Tibial artery (tissue), 4 donors: ENCODE data around the gene PCDH17.

Source experiments
- DNase-seq, 2 donors: peaks; one replicate each; pipeline ENCODE4 v3.0.0-alpha.2; 2019
- H3K27ac ChIP-seq, 2 donors: fragments of 200-600 bp; sonication (generic) in 1 of 2; 1 replicate in 1 of 2; 2 replicates in 1 of 2; pipeline ENCODE4 v1.5.1; 2018 to 2019; ENCODE audit warnings: mild to moderate bottlenecking in 1 of 2
- H3K27me3 ChIP-seq, 2 donors: fragments of 200-600 bp; sonication (generic) in 1 of 2; one replicate each; pipeline versions ENCODE4 v1.5.1 to v1.6.0; 2016 to 2019
- H3K36me3 ChIP-seq, 3 donors: fragments of 200-600 bp; sonication (generic) in 2 of 3; one replicate each; pipeline ENCODE4 v1.5.1; 2016 to 2019; ENCODE audit warnings: mild to moderate bottlenecking in 2 of 3
- H3K4me1 ChIP-seq, 4 donors: fragments of 200-600 bp; sonication (generic) in 2 of 4; 1 replicate in 3 of 4; 2 replicates in 1 of 4; pipeline ENCODE4 v1.5.1; 2016 to 2019
- H3K4me3 ChIP-seq, 2 donors: fragments of 200-600 bp; sonication (generic) in 1 of 2; 1 replicate in 1 of 2; 2 replicates in 1 of 2; pipeline ENCODE4 v1.5.1; 2018 to 2019; ENCODE audit warnings: mild to moderate bottlenecking in 2 of 2
- H3K9me3 ChIP-seq, 3 donors: fragments of 200-600 bp; sonication (generic) in 1 of 3; one replicate each; pipeline ENCODE4 v1.5.1; 2016 to 2019
- intact Hi-C: fragments of 100-400 bp; cut with DNase I; formaldehyde crosslinking; loops from one replicate; pipeline ENCODE4 v1.15.0; 2023; ENCODE audit warnings: low total_unique reads
- TF ChIP-seq, protein P1 (sequence below), 2 experiments: fragments of 200-600 bp in 1 of 2; fragments of 450-650 bp in 1 of 2; IDR thresholded peaks; one replicate each; pipeline ENCODE4 v1.5.1; 2017 to 2019; ENCODE audit warnings: antibody characterized with exemption in 2 of 2, mild to moderate bottlenecking in 1 of 2, moderate library complexity in 1 of 2

Gene PCDH17

DNA sequence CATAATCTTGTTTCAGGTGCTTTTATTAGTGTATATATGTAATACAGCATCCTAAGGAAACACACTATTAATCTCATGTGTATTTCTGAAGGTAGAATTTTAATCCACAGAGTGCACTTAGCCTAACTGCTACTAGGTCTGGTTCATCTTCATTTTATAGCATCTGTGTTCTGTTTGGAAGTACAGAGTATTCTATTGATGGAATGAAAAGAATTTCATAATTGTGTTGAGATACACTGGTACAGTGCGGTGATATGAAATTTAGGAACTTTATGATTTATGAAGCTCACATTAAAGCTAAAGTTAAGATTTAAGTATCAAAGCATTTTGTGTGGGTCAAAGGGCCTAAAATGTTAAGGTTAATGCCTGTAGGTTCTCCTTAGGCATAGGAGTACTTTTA, 6.0 kb downstream of the PCDH17 start:
- Histone ChIP-seq H3K27me3 (peaks cover 0 to 25% of the 10 kb centered on the region in 2 donors), H3K4me3 (no peak overlapping the region), H3K27ac (no peak overlapping the region), H3K9me3 (peaks cover 0 to 15% (median 0%) of the 10 kb centered on the region in 3 donors), H3K4me1 (peaks cover 0 to 9% (median 2%) of the 10 kb centered on the region in 4 donors), H3K36me3 (no peaks in the 10 kb centered on the region)
- intact Hi-C loops = no loop called here
- DNase-seq = no peak
- TF ChIP-seq, protein P1, sequence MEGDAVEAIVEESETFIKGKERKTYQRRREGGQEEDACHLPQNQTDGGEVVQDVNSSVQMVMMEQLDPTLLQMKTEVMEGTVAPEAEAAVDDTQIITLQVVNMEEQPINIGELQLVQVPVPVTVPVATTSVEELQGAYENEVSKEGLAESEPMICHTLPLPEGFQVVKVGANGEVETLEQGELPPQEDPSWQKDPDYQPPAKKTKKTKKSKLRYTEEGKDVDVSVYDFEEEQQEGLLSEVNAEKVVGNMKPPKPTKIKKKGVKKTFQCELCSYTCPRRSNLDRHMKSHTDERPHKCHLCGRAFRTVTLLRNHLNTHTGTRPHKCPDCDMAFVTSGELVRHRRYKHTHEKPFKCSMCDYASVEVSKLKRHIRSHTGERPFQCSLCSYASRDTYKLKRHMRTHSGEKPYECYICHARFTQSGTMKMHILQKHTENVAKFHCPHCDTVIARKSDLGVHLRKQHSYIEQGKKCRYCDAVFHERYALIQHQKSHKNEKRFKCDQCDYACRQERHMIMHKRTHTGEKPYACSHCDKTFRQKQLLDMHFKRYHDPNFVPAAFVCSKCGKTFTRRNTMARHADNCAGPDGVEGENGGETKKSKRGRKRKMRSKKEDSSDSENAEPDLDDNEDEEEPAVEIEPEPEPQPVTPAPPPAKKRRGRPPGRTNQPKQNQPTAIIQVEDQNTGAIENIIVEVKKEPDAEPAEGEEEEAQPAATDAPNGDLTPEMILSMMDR (IDR thresholded peaks at IDR 0.05) = no peak

DNA sequence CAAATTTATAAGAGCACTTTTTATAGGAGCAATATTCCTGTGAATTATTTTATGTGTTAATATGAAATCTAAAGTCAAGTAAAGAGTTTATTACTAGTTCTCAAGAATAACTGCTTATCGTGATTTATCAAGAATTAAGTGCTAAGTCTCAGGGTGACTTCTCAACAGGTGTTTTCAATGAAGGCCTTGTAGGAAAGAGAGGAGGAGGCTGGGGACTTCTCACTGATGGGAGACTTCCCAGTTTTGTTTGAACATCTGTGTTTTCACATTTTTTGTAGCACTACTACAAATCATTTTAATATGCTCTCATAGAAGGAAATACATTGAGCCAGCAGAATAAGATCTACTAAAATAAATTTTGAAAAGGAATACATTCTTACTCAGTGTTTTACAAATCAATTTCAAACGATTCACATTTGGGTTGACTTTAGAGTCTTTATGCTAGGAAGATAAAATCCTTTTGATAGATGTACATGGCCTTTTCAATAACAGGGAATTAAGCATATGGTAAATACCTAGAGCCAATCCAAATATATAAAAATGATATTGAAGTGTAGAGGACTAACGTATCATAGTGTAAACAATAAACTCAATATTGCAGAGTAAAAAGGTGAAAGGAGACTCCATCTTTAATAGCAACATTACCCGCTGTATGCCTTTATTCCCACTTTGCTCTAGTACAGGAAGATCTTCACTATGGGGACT, 6.8 kb downstream of the PCDH17 start:
- DNase-seq = no peak
- Histone ChIP-seq H3K36me3 (no peaks in the 10 kb centered on the region), H3K4me1 (peaks cover 0 to 8% (median 0%) of the 10 kb centered on the region in 4 donors), H3K4me3 (no peak overlapping the region), H3K27me3 (peaks cover 0 to 17% of the 10 kb centered on the region in 2 donors), H3K27ac (no peak overlapping the region), H3K9me3 (peaks cover 0 to 9% (median 0%) of the 10 kb centered on the region in 3 donors)
- TF ChIP-seq, protein P1 (IDR thresholded peaks at IDR 0.05) = no peak
- intact Hi-C loops = no loop called here

DNA sequence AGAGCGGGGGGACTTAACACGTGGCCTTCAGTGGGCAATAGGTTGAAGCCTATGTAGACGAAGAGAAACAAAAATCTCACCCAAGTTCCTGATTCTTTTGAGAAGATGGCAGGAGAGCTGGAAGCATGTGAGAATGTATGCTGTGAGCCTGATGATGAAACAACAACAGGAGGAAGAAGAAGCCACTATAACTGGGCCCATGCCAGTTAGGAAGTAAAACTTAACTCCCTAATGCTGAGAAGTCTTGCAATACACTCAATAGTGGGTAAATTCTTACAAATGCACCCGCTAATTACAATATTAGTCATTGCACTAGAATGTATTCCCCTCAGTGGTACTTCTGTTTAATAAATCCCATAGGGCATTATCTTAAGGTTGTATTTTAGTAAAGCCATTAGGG, 9.1 kb downstream of the PCDH17 start:
- no peak overlapping the region for H3K4me3 ChIP-seq
- TF ChIP-seq, protein P1 (IDR thresholded peaks at IDR 0.05) = no peak
- intact Hi-C loops = no loop called here

DNA sequence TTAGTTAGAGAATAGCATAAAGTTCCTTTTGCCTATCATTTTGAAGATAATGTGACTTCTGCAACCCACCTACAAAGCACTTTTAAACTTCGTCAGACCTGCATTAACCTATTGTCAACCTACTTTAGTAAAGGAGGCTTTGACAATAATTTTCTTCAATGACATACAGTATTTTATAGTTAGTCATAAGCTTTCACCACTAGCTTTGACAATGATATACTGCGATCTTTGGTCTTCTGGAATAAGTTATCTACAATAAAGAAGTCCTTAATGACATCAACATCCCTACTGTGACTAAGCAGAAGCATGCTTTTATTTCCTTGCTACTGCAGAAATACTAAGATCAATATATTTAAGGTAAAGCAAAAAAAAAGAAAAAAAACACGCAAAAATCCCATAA, 9.5 kb downstream of the PCDH17 start:
- H3K27me3 ChIP-seq = no peaks in the 10 kb centered on the region
- DNase-seq = no peak
- no peak overlapping the region for H3K27ac ChIP-seq
- intact Hi-C loops = no loop called here
- no peaks in the 10 kb centered on the region for H3K9me3 ChIP-seq
- no peak overlapping the region for H3K4me3 ChIP-seq
- no peaks in the 10 kb centered on the region for H3K4me1 ChIP-seq
- TF ChIP-seq, protein P1 (IDR thresholded peaks at IDR 0.05) = no peak
- no peaks in the 10 kb centered on the region for H3K36me3 ChIP-seq

More for the DNA sequence above, 9.1 kb downstream of the PCDH17 start:
- Histone ChIP-seq H3K9me3 (no peaks in the 10 kb centered on the region), H3K27me3 (no peaks in the 10 kb centered on the region), H3K4me1 (no peaks in the 10 kb centered on the region), H3K27ac (no peak overlapping the region), H3K36me3 (no peaks in the 10 kb centered on the region)
- no peak for DNase-seq

DNA sequence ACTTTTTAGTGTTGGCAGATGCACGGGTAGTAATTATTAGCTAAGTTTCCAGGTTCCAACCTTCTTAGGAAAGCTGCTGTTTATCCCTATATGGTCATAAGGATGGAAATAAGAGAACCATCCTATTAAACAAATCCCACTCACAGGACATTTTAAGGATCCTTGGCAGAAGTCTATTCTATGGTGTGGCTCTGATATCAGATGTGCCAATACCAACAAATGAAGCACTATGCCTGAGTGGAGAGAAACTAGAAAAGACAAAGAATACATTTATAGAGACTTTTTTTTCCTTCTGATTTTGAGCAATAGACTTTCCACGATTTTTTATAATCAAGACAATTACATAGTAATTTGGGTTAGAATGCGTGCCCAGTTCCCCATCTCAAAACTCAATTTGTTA, 12.6 kb downstream of the PCDH17 start:
- H3K4me1 ChIP-seq = no peaks in the 10 kb centered on the region
- no peaks in the 10 kb centered on the region for H3K27me3 ChIP-seq
- no peaks in the 10 kb centered on the region for H3K9me3 ChIP-seq
- intact Hi-C loops = no loop called here
- H3K4me3 ChIP-seq = no peak overlapping the region
- no peak overlapping the region for H3K27ac ChIP-seq
- H3K36me3 ChIP-seq = no peaks in the 10 kb centered on the region
- no peak for DNase-seq
- TF ChIP-seq, protein P1 (IDR thresholded peaks at IDR 0.05) = no peak
